K562 (cell line): Measurements from ENCODE around the gene SIGLEC6. TPM values are rescaled to one million over a fixed set of nuclear protein-coding genes. Genes with fewer than 3 reads are reported as not detected.

Source experiments
- AFF1 ChIP-seq, 2 experiments: fragments of 450-650 bp; IDR thresholded peaks; 2 replicates each; pipeline ENCODE4 v1.6.1; 2018; ENCODE audit warnings: mild to moderate bottlenecking in 2 of 2, low read depth in 1 of 2; ENCODE audit not compliant: partially characterized antibody in 2 of 2
- MAZ ChIP-seq, 2 experiments: fragments of 450-650 bp in 1 of 2; sonication (generic) in 1 of 2; formaldehyde crosslinking; IDR thresholded peaks in 1 of 2; conservative IDR thresholded peaks in 1 of 2; 2 replicates each; pipeline versions ENCODE4 v1.4.0 to v1.5.0; 2020; ENCODE audit warnings: mild to moderate bottlenecking in 1 of 2, missing genetic modification reagents in 1 of 2
- MLLT1 ChIP-seq, 2 experiments: fragments of 450-650 bp; IDR thresholded peaks; 2 replicates each; pipeline ENCODE4 v1.6.1; 2016
- MTA3 ChIP-seq: fragments of 450-650 bp; formaldehyde crosslinking; IDR thresholded peaks from 2 replicates; pipeline ENCODE4 v1.6.1; 2017; ENCODE audit warnings: mild to moderate bottlenecking, borderline replicate concordance
- SIN3A ChIP-seq, 2 experiments: fragments of 150-350 bp in 1 of 2; IDR thresholded peaks; 2 replicates each; pipeline ENCODE4 v1.6.1; 2011 to 2016; ENCODE audit warnings: borderline replicate concordance in 2 of 2, low read depth in 2 of 2, low read length in 2 of 2, mild to moderate bottlenecking in 2 of 2, moderate library complexity in 2 of 2; ENCODE audit not compliant: control insufficient read depth in 1 of 2
- SUPT5H ChIP-seq: fragments of 450-650 bp; IDR thresholded peaks from 2 replicates; pipeline ENCODE4 v1.6.1; 2016
- YY1 ChIP-seq, 3 experiments: IDR thresholded peaks; 2 replicates each; pipeline ENCODE4 v1.6.1; 2011; ENCODE audit warnings: low read length in 2 of 3, mild to moderate bottlenecking in 2 of 3, moderate library complexity in 2 of 3, borderline replicate concordance in 1 of 3, control low read depth in 1 of 3, low read depth in 1 of 3; ENCODE audit not compliant: insufficient read depth in 3 of 3, insufficient replicate concordance in 2 of 3, control insufficient read depth in 1 of 3, insufficient read length in 1 of 3; ENCODE audit errors: extremely low read depth in 1 of 3
- ZNF780A ChIP-seq: fragments of 250-450 bp; sonication (Bioruptor Pico); IDR thresholded peaks from 2 replicates; pipeline ENCODE4 v1.5.0; 2021; ENCODE audit warnings: mild to moderate bottlenecking
- polyA plus RNA-seq, 8 experiments: library from polyadenylated mRNA; depleted of rRNA in 4 of 8; stranded (reverse) in 5 of 8; unstranded in 3 of 8; fragments of >200 nt; fragmentation: Nextera tagmentation in 2 of 8; fragmentation: Illumina TruSeq in 1 of 8; extraction: Ambion mirVana in 2 of 8; extraction: Trizol in 1 of 8; gene quantifications; 2 replicates each; pipeline versions ENCODE4 v1.2.1 to v1.2.3, GENCODE V29; 2011 to 2014; ENCODE audit warnings: inconsistent platforms in 1 of 8, missing spikeins in 1 of 8
- total RNA-seq, 7 experiments: library from RNA; depleted of rRNA in 6 of 7; stranded (reverse); fragments of >200 nt in 6 of 7; fragmentation: Illumina TruSeq in 2 of 7; extraction: Trizol in 2 of 7; gene quantifications; 2 replicates each; pipeline versions ENCODE4 v1.2.1 to v1.2.3, GENCODE V29; 2011 to 2021; ENCODE audit warnings: low replicate concordance in 1 of 7

The SIGLEC6 gene
- total and polyA plus RNA-seq, 9 of the 15 experiments (the other 6 are each of a cell fraction or from before 2014, with no cell fraction given): 0.03 to 17.5 (median 0.71) TPM

- 0 out of 4 replicates have a peak, but pooled peaks have one; percentile 5 to 32 for TF ChIP-seq MLLT1 (IDR thresholded peaks at IDR 0.05)
- peak; percentile 6 to 51; a peak in 1 of 4 replicates for TF ChIP-seq SIN3A (IDR thresholded peaks at IDR 0.05; ENCODE audit: borderline replicate concordance in 2 of 2, control insufficient read depth in 1 of 2, low read depth in 2 of 2, low read length in 2 of 2)
- TF ChIP-seq ZNF780A (CRISPR knock-in tag): peak; percentile 72; the same call in 1 of the 2 replicates
- peak in 1 of 2 experiments; percentile 10 for TF ChIP-seq AFF1 (IDR thresholded peaks at IDR 0.05; ENCODE audit: low read depth in 1 of 2, partially characterized antibody in 2 of 2)
- TF ChIP-seq MAZ (CRISPR knock-in tag; conservative IDR thresholded peaks at IDR 0.05 in 1 of 2, IDR thresholded peaks at IDR 0.05 in 1 of 2): 0 out of 4 replicates have a peak, but pooled peaks of 1 of the 2 experiments have one; percentile 9
- TF ChIP-seq MTA3: 0 out of 2 replicates have a peak, but pooled peaks have one; percentile 35
- TF ChIP-seq YY1 (IDR thresholded peaks at IDR 0.05; ENCODE audit: borderline replicate concordance in 1 of 3, control insufficient read depth in 1 of 3, extremely low read depth in 1 of 3, insufficient read depth in 3 of 3, insufficient read length in 1 of 3, insufficient replicate concordance in 2 of 3, low read depth in 1 of 3, low read length in 2 of 3): peak in 1 of 3 experiments; percentile 47
- TF ChIP-seq SUPT5H: peak; percentile 25; the same call in 1 of the 2 replicates
- TF ChIP-seq, all 486 proteins: peak for 19
Observed at GRCh38 chr19:51551673-51552432, 20.4 kb upstream of the SIGLEC6 start (continued).
